ENCODE results near the gene OR5K4. TPM values are rescaled to one million over a fixed set of nuclear protein-coding genes. Genes with fewer than 3 reads are reported as not detected.

The OR5K4 gene
- total and polyA plus RNA-seq, 2 of the 8 experiments (the other 6 are each of a cell fraction or from before 2014, with no cell fraction given): not detected

DNA sequence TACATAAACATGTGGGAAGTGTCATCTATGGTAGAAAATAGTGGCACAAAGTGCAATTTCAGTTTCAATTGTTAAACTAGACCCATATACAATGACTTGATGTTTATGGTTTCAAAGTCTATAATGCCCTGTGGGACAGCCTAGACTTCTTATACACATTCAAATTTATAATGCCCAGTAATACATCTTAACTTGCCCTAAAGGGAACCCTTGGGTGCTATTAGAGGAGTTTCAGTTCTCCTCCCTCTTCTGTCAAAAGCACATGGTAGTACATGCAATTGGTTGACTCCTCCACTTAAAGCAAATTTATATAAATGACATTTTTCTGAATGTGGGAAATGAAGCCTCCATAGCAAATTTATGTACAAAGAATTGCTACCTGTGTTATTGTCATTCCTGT is 30.2 kb upstream of the OR5K4 start:
- ChIA-PET POLR2A (ENCODE audit: partially characterized antibody) (interaction anchor here (3.4 kb wide), 1 partner anchor 13 kb away, joined by 20 read pairs; no protein-coding TSS in a partner anchor), CTCF (ENCODE audit: partially characterized antibody) (interaction anchor here (1.9 kb wide), 1 partner anchor 283 kb away, joined by 4 read pairs; no protein-coding TSS in a partner anchor)
- Histone ChIP-seq H2AK5ac (ENCODE audit: low read depth, low read length) (no peak overlapping the region), H3K18ac (ENCODE audit: extremely low read depth, low read length) (no peak overlapping the region), H4K91ac (replicated peaks; ENCODE audit: insufficient read length, low read length) (no peak overlapping the region), H3K27ac (ENCODE audit: low read depth, low read length) (no peak overlapping the region), H4K20me1 (replicated peaks in 1 of 2; ENCODE audit: control insufficient read depth in 1 of 2, insufficient read depth in 2 of 2, low read length in 2 of 2) (peaks cover 0 to 5% of the 10 kb centered on the region in 2 experiments), H3K4me2 (ENCODE audit: insufficient read depth in 1 of 2, low read depth in 2 of 2, low read length in 2 of 2) (peak overlapping the region; percentile 43 to 72; a peak in 3 of 4 replicates), H3K4ac (replicated peaks; ENCODE audit: insufficient read length, low read depth, low read length) (no peak overlapping the region), H3K79me1 (ENCODE audit: low read depth, low read length) (no peaks in the 10 kb centered on the region; the same call in 1 of the 2 replicates), H3K23ac (ENCODE audit: insufficient read length) (no peak overlapping the region), H3K79me2 (ENCODE audit: control insufficient read depth in 1 of 2, insufficient read depth in 2 of 2, low read length in 2 of 2) (peaks cover 8 to 58% of the 10 kb centered on the region in 2 experiments; a peak in 3 of 4 replicates), H3K56ac (replicated peaks; ENCODE audit: insufficient read length, low read depth, low read length) (no peak overlapping the region), H3K9ac (replicated peaks in 1 of 4; ENCODE audit: extremely low read depth in 1 of 4, low read depth in 3 of 4, low read length in 3 of 4) (no peak overlapping the region; a peak in 1 of 7 replicates), H3K4me3 (ENCODE audit: extremely low read depth in 1 of 4, insufficient read depth in 2 of 4, low read depth in 3 of 4, low read length in 4 of 4) (peak overlapping the region in 3 of 4 experiments; percentile 18 to 79 (median 62); a peak in 5 of 8 replicates), H4K5ac (ENCODE audit: insufficient read length, low read depth, low read length) (no peak overlapping the region), H4K8ac (ENCODE audit: extremely low read depth, insufficient read depth, low read length) (no peak overlapping the region), H3K14ac (ENCODE audit: insufficient read length) (no peak overlapping the region), H3K9me3 (ENCODE audit: insufficient read depth in 2 of 2, low read depth in 1 of 2, low read length in 1 of 2) (no peaks in the 10 kb centered on the region), H2BK5ac (ENCODE audit: low read depth, low read length) (no peak overlapping the region), H2BK120ac (replicated peaks; ENCODE audit: low read depth, low read length) (no peak overlapping the region), H3K4me1 (replicated peaks in 1 of 4; ENCODE audit: control insufficient read depth in 3 of 4, insufficient read depth in 4 of 4, low read length in 3 of 4) (peaks cover 4 to 23% (median 10%) of the 10 kb centered on the region in 4 experiments), H2AFZ (ENCODE audit: low read length) (no peak overlapping the region), H2BK12ac (ENCODE audit: low read depth, low read length) (no peak overlapping the region), H2BK20ac (ENCODE audit: low read length) (no peak overlapping the region), H3K27me3 (replicated peaks in 1 of 4; ENCODE audit: control insufficient read depth in 3 of 4, extremely low read depth in 1 of 4, insufficient read depth in 3 of 4, low read length in 3 of 4) (no peaks in the 10 kb centered on the region), H2BK15ac (ENCODE audit: low read length) (no peak overlapping the region), H3K36me3 (ENCODE audit: control insufficient read depth in 2 of 4, insufficient read depth in 4 of 4, low read length in 3 of 4) (peaks cover 0 to 30% (median 2%) of the 10 kb centered on the region in 4 experiments; a peak in 3 of 8 replicates), H3K23me2 (ENCODE audit: low read depth, low read length) (0 out of 2 replicates have a peak, but pooled peaks cover 2% of the 10 kb centered on the region)
- DNase-seq (ENCODE audit: low read depth in 1 of 2, low spot score in 2 of 2): no peak
- no peak for FAIRE-seq
- no peak for TF ChIP-seq HDAC6 (IDR thresholded peaks at IDR 0.05; ENCODE audit: low read depth, low read length)
- no peak for TF ChIP-seq GTF2F1 (IDR thresholded peaks at IDR 0.05; ENCODE audit: borderline replicate concordance, low read depth, low read length)
- no peak for TF ChIP-seq HDAC2 (IDR thresholded peaks at IDR 0.05; ENCODE audit: borderline replicate concordance in 1 of 2, low read depth in 2 of 2, low read length in 2 of 2)
- no peak for TF ChIP-seq SIRT6 (IDR thresholded peaks at IDR 0.05; ENCODE audit: low read length)
- TF ChIP-seq NRF1 (IDR thresholded peaks at IDR 0.05; ENCODE audit: low read depth, low read length): no peak
- TF ChIP-seq TAF1 (IDR thresholded peaks at IDR 0.05; ENCODE audit: low read depth, low read length): no peak
- TF ChIP-seq FOSL1 (IDR thresholded peaks at IDR 0.05; ENCODE audit: insufficient read depth, low read depth, low read length): no peak
- TF ChIP-seq TAF7 (optimal IDR thresholded peaks at IDR 0.05; ENCODE audit: borderline replicate concordance, low read depth, low read length): no peak
- TF ChIP-seq RNF2 (IDR thresholded peaks at IDR 0.05; ENCODE audit: borderline replicate concordance, low read depth, low read length, missing control alignments, poor library complexity, severe bottlenecking): no peak

Measured in H1 (cell line).